RWPE2 (cell line): Measurements from ENCODE around the gene CERS6.

ENCODE experiments used
- ATAC-seq: fragments of 200-7000 bp; cut with Tn5 transposase; 3 replicates; pipeline ENCODE4 v1.9.1; 2021; ENCODE audit warnings: low read depth
- DNase-seq: peaks from one replicate; pipeline ENCODE4 v3.0.0-alpha.2; 2020; ENCODE audit warnings: low spot score
- H3K27ac ChIP-seq: fragments of 450-650 bp; 2 replicates; pipeline ENCODE4 v1.5.1; 2017; ENCODE audit warnings: mild to moderate bottlenecking; ENCODE audit not compliant: poor library complexity, severe bottlenecking
- H3K27me3 ChIP-seq: fragments of 250-450 bp; sonication (Bioruptor Pico); 2 replicates; pipeline ENCODE4 v1.5.1; 2021; ENCODE audit warnings: mild to moderate bottlenecking, moderate library complexity; ENCODE audit not compliant: insufficient read depth, poor library complexity, severe bottlenecking
- H3K36me3 ChIP-seq: fragments of 250-450 bp; sonication (Bioruptor Pico); 2 replicates; pipeline ENCODE4 v1.5.1; 2020; ENCODE audit warnings: low read depth, mild to moderate bottlenecking, moderate library complexity
- H3K4me1 ChIP-seq: fragments of 250-450 bp; sonication (Bioruptor Pico); 2 replicates; pipeline ENCODE4 v1.5.1; 2021; ENCODE audit warnings: mild to moderate bottlenecking, moderate library complexity; ENCODE audit not compliant: insufficient read depth, poor library complexity, severe bottlenecking
- H3K4me3 ChIP-seq: fragments of 250-450 bp; sonication (Bioruptor Pico); 2 replicates; pipeline ENCODE4 v1.5.1; 2021; ENCODE audit warnings: mild to moderate bottlenecking, moderate library complexity; ENCODE audit not compliant: severe bottlenecking
- H3K9me3 ChIP-seq: fragments of 250-450 bp; sonication (Bioruptor Pico); 2 replicates; pipeline ENCODE4 v1.5.1; 2021; ENCODE audit warnings: mild to moderate bottlenecking, moderate library complexity; ENCODE audit not compliant: severe bottlenecking
- TF ChIP-seq, protein P1 (sequence below): fragments of 450-650 bp; IDR thresholded peaks from one replicate; pipeline ENCODE4 v1.5.1; 2017; ENCODE audit warnings: mild to moderate bottlenecking, moderate library complexity; ENCODE audit not compliant: poor library complexity, severe bottlenecking

The CERS6 gene

GRCh38 chr2:168517816-168518215, 61.7 kb downstream of the CERS6 start:
- no peaks in the 10 kb centered on the region for H3K36me3 ChIP-seq
- H3K9me3 ChIP-seq: no peaks in the 10 kb centered on the region
- TF ChIP-seq, protein P1, sequence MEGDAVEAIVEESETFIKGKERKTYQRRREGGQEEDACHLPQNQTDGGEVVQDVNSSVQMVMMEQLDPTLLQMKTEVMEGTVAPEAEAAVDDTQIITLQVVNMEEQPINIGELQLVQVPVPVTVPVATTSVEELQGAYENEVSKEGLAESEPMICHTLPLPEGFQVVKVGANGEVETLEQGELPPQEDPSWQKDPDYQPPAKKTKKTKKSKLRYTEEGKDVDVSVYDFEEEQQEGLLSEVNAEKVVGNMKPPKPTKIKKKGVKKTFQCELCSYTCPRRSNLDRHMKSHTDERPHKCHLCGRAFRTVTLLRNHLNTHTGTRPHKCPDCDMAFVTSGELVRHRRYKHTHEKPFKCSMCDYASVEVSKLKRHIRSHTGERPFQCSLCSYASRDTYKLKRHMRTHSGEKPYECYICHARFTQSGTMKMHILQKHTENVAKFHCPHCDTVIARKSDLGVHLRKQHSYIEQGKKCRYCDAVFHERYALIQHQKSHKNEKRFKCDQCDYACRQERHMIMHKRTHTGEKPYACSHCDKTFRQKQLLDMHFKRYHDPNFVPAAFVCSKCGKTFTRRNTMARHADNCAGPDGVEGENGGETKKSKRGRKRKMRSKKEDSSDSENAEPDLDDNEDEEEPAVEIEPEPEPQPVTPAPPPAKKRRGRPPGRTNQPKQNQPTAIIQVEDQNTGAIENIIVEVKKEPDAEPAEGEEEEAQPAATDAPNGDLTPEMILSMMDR: no peak
- no peak for DNase-seq
- no peaks in the 10 kb centered on the region for H3K27me3 ChIP-seq
- peak overlapping the region; percentile 45 for H3K27ac ChIP-seq
- no peak overlapping the region for H3K4me3 ChIP-seq
- ATAC-seq: no peak
- peaks cover 50% of the 10 kb centered on the region for H3K4me1 ChIP-seq

- peak overlapping the region; percentile 45 for H3K27ac ChIP-seq
- no peak for DNase-seq
- H3K27me3 ChIP-seq: no peaks in the 10 kb centered on the region
- ATAC-seq: peak; percentile 39
- H3K36me3 ChIP-seq: no peaks in the 10 kb centered on the region
- H3K9me3 ChIP-seq: no peaks in the 10 kb centered on the region
- TF ChIP-seq, protein P1: no peak
- H3K4me1 ChIP-seq: peaks cover 50% of the 10 kb centered on the region
- H3K4me3 ChIP-seq: no peak overlapping the region
Observed at GRCh38 chr2:168518555-168519066, 62.5 kb downstream of the CERS6 start.

- Histone ChIP-seq H3K9me3 (no peaks in the 10 kb centered on the region), H3K4me3 (no peak overlapping the region), H3K27me3 (no peaks in the 10 kb centered on the region), H3K36me3 (no peaks in the 10 kb centered on the region), H3K27ac (no peak overlapping the region), H3K4me1 (peaks cover 60% of the 10 kb centered on the region)
- DNase-seq: no peak
- ATAC-seq: no peak
- TF ChIP-seq, protein P1: no peak
Observed at GRCh38 chr2:168519534-168520308, 63.6 kb downstream of the CERS6 start.

- peak overlapping the region; percentile 51 for H3K27ac ChIP-seq
- H3K4me3 ChIP-seq: no peak overlapping the region
- TF ChIP-seq, protein P1: no peak
- no peaks in the 10 kb centered on the region for H3K27me3 ChIP-seq
- no peaks in the 10 kb centered on the region for H3K36me3 ChIP-seq
- no peak for DNase-seq
- peaks cover 60% of the 10 kb centered on the region for H3K4me1 ChIP-seq
- no peaks in the 10 kb centered on the region for H3K9me3 ChIP-seq
- ATAC-seq: peak; percentile 8; the same call in 1 of the 3 replicates
Observed at GRCh38 chr2:168521053-168521741, 65.1 kb downstream of the CERS6 start.
